Activated CD4-positive, alpha-beta T cell treated with anti-CD3 and anti-CD28 coated beads for 36 hours (primary cell): ENCODE results near the gene CYTL1. TPM values are rescaled to one million over a fixed set of nuclear protein-coding genes. Genes with fewer than 3 reads are reported as not detected.

ENCODE experiments used
- ATAC-seq: fragments of 200-7000 bp; cut with Tn5 transposase; one replicate; pipeline ENCODE4 v1.10.0; 2021; ENCODE audit warnings: mild to moderate bottlenecking, moderate library complexity
- CTCF ChIA-PET: fragments of 350-600 bp; sonication (Branson Sonifier 250); formaldehyde crosslinking; loops from one replicate; lab custom pipeline; 2021; ENCODE audit warnings: antibody characterized with exemption; lab: Charles Lee
- POLR2A ChIA-PET: fragments of 350-600 bp; sonication (Branson Sonifier 250); formaldehyde crosslinking; loops from one replicate; lab custom pipeline; 2021; ENCODE audit warnings: antibody characterized with exemption, inconsistent platforms; lab: Charles Lee
- DNase-seq: peaks from one replicate; pipeline ENCODE4 v3.0.0-alpha.2; 2020
- H3K27ac Mint-ChIP-seq: one replicate; pipeline ENCODE4 v1.8.0; 2021; ENCODE audit warnings: mixed read lengths
- H3K27me3 Mint-ChIP-seq: one replicate; pipeline ENCODE4 v1.8.0; 2021; ENCODE audit warnings: mixed read lengths
- H3K36me3 Mint-ChIP-seq: one replicate; pipeline ENCODE4 v1.8.0; 2021; ENCODE audit warnings: low read depth, mixed read lengths
- H3K4me1 Mint-ChIP-seq: one replicate; pipeline ENCODE4 v1.8.0; 2021; ENCODE audit warnings: mixed read lengths
- H3K4me3 Mint-ChIP-seq: one replicate; pipeline ENCODE4 v1.8.0; 2021; ENCODE audit warnings: mild to moderate bottlenecking, moderate library complexity, mixed read lengths
- H3K9me3 Mint-ChIP-seq: one replicate; pipeline ENCODE4 v1.8.0; 2021; ENCODE audit warnings: low read depth, mixed read lengths
- intact Hi-C, 2 experiments: fragments of 100-400 bp; cut with DNase I in 1 of 2; cut with micrococcal nuclease in 1 of 2; formaldehyde crosslinking; loops; one replicate each; pipeline versions ENCODE4 v1.14.2 to v1.15.1; 2022 to 2024; cut with DNase I, micrococcal nuclease
- total RNA-seq, 2 experiments: library from RNA; stranded (reverse); gene quantifications; one replicate each; pipeline ENCODE4 v1.2.3, GENCODE V29; 2021

CYTL1 gene
- total RNA-seq, 2 experiments from 2014 or later = not detected

DNA sequence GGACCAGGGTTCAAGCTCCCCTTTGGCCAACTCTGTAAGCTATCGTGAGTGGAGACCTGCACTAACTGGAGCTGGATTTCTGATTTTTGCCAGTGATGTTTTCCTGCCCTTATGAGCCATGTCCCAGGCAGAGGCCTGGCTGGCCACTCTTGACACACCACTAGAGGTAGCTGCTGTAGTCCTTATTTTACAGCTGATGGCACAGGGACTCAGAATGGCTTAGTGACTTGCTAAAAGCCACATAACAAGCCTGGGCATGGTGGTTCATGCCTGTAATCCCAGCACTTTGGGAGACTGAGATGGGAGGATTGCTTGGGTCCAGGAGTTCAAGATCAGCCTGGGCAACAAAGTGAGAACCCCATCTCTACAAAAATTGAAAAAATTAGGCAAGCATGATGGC lies 33.4 kb downstream of the CYTL1 start:
- DNase-seq (no peak), ATAC-seq (no peak)
- no peaks in the 10 kb centered on the region for H3K36me3 Mint-ChIP-seq
- no peak overlapping the region for H3K4me3 Mint-ChIP-seq
- intact Hi-C loops = no loop called here
- no peaks in the 10 kb centered on the region for H3K9me3 Mint-ChIP-seq
- ChIA-PET CTCF (interaction anchor here (0.5 to 0.6 kb wide), 2 partner anchors 74 to 148 kb away, joined by 3 to 4 read pairs; no protein-coding TSS in a partner anchor), POLR2A (no interaction called here)
- no peaks in the 10 kb centered on the region for H3K27me3 Mint-ChIP-seq
- H3K4me1 Mint-ChIP-seq = no peaks in the 10 kb centered on the region
- no peak overlapping the region for H3K27ac Mint-ChIP-seq

DNA sequence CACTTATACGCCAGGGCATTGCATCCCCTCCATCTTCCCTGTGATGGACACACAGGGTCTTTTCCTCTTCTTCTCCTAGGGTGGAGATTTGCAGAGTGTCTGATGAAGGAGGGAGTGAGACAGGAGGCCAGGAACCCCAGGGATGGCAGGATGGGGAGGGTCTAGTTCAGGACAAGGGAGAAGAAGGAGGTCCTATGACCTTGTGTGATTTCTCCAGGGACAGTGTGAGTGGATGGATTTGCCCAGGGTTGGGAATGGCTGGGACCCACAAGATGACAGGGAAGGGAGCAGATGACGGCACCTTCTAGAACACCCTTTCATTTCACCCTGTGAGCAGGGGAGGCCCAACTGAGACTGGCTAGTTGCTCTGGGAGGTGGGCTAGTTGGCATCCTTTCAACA lies 34.2 kb downstream of the CYTL1 start:
- H3K27me3 Mint-ChIP-seq = no peaks in the 10 kb centered on the region
- H3K36me3 Mint-ChIP-seq = no peaks in the 10 kb centered on the region
- no peaks in the 10 kb centered on the region for H3K4me1 Mint-ChIP-seq
- DNase-seq = no peak
- ChIA-PET CTCF (no interaction called here), POLR2A (no interaction called here)
- no peak overlapping the region for H3K27ac Mint-ChIP-seq
- H3K4me3 Mint-ChIP-seq = no peak overlapping the region
- intact Hi-C loops = no loop called here
- ATAC-seq = no peak
- H3K9me3 Mint-ChIP-seq = no peaks in the 10 kb centered on the region

DNA sequence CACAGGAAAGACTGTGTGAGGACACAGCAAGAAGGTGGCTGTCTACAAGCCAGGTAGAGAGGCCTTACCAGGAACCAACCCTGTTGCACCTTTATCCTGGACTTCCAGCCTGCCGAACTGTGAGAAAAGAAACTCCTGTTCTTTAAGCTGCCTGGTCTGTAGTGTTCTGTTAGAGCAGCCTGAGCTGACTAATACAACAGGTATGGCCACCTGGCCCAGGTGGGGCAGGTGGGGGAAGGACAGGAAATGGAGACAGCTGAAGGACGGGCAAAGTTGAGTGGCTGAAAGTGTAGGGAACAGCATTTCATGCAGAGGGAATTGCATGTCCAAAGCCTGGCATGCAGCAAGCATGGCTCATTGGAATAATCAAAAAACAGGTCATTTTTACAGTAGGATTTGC lies 35.1 kb downstream of the CYTL1 start:
- Mint-ChIP-seq H3K36me3 (no peaks in the 10 kb centered on the region), H3K27me3 (no peaks in the 10 kb centered on the region), H3K4me3 (no peak overlapping the region), H3K27ac (no peak overlapping the region), H3K9me3 (no peaks in the 10 kb centered on the region), H3K4me1 (no peaks in the 10 kb centered on the region)
- ChIA-PET CTCF (no interaction called here), POLR2A (no interaction called here)
- DNase-seq (no peak), ATAC-seq (no peak)
- intact Hi-C loops = no loop called here

DNA sequence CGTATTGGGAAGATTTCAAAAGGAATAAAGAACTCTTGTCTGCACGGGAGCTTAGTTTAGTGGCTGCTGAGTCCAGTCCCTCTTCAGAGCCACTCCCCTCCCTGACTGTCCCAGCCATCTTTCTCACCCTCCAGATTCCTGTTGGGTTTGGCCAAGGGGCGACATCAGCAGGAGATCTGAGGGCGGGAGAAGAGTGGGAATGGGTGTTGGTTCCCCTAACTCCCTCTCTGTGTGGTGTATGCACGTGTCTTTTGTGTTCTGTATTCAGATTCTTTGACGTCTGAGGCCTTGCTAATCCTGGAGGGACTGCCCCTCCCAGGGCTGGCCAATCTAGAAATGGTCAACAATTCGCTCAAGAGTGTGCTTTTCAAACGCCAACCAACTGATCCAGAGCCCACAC lies 37.4 kb downstream of the CYTL1 start:
- H3K4me1 Mint-ChIP-seq = no peaks in the 10 kb centered on the region
- H3K9me3 Mint-ChIP-seq = no peaks in the 10 kb centered on the region
- peaks cover 4% of the 10 kb centered on the region for H3K27me3 Mint-ChIP-seq
- ChIA-PET POLR2A (no interaction called here), CTCF (interaction anchor here (0.6 kb wide), 1 partner anchor 14 kb away, joined by 3 read pairs; no protein-coding TSS in a partner anchor)
- H3K27ac Mint-ChIP-seq = no peak overlapping the region
- intact Hi-C loops = no loop called here
- H3K4me3 Mint-ChIP-seq = no peak overlapping the region
- no peaks in the 10 kb centered on the region for H3K36me3 Mint-ChIP-seq
- ATAC-seq = no peak
- DNase-seq = no peak

DNA sequence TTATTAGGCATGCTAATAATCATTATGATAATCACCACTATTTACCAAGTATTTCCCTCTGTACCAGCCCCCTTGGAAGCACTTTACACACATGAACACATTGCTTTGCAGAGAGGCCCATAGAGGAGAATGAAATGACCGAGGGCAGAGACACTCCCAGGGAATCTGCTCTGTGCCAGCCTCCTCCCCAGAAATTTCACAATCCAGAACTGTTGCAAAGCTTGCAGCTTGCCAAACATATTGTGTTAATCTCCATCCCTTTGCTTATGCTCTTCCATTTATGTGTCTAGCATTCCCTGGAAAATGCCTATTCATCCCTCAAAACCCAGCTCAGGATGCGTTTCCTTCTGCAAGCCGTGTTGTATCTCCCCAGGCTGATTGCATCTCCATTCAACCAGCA lies 37.8 kb downstream of the CYTL1 start:
- intact Hi-C loops = no loop called here
- H3K9me3 Mint-ChIP-seq = no peaks in the 10 kb centered on the region

DNA sequence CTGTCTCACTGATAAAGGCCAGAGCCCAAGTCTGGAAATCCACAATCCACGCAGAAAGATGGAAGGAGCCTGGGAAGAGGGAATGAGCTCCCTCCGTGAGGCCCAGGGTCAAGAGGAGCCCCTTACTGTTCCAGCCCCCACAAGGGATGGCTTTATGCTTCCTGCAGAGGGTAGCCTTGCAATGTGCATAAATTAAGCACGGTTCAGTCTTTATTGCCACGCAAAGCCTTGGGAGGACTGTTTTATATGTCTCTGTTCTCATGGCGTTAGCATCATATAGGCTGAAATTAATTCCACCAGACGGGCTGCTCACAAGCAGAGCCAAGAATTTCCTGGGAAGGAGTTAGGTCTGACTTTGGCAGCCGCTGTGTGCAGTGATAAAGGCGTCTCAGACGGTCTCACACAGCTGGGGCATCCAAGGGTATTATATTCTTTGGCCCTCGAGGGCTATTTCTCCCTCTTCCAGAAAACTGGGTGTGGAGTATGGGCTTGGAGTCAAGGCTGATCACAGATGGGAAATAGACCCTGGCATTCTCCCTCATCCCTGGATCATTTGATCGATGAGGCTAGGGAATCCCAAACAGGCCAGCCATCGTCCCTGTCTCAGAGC lies 38.5 kb downstream of the CYTL1 start:
- Mint-ChIP-seq H3K36me3 (no peaks in the 10 kb centered on the region), H3K4me1 (no peaks in the 10 kb centered on the region), H3K9me3 (peaks cover 2% of the 10 kb centered on the region), H3K27me3 (peaks cover 4% of the 10 kb centered on the region), H3K27ac (no peak overlapping the region), H3K4me3 (no peak overlapping the region)
- ChIA-PET POLR2A (no interaction called here), CTCF (no interaction called here)
- ATAC-seq = no peak
- DNase-seq = no peak
- intact Hi-C loops = no loop called here

More for the DNA sequence above, 37.8 kb downstream of the CYTL1 start:
- no peak overlapping the region for H3K27ac Mint-ChIP-seq
- CTCF ChIA-PET = no interaction called here
- H3K27me3 Mint-ChIP-seq = peaks cover 4% of the 10 kb centered on the region
- no peak for ATAC-seq
- POLR2A ChIA-PET = no interaction called here
- no peaks in the 10 kb centered on the region for H3K36me3 Mint-ChIP-seq
- H3K4me3 Mint-ChIP-seq = no peak overlapping the region
- no peaks in the 10 kb centered on the region for H3K4me1 Mint-ChIP-seq
- no peak for DNase-seq

DNA sequence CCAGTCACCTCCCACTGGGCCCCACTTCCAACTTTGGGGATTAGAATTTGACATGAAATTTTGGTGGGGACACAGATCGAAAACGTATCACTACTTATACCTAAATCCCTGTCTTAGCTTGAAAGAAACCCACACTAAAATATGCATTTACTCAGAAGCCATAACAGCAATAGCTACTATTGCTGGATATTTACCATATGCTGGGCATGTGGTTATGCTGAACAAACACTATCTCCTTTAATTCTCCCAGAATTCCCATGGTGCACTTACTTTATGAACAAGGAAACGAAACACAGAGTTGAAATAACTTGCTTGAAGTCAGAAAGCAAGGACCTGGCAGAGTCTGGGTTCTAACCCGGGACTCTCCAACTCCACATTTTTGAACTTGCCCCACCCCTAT lies 39.3 kb downstream of the CYTL1 start:
- intact Hi-C loops = no loop called here
- CTCF ChIA-PET = no interaction called here
- Mint-ChIP-seq H3K9me3 (peaks cover 9% of the 10 kb centered on the region), H3K36me3 (no peaks in the 10 kb centered on the region), H3K4me1 (no peaks in the 10 kb centered on the region), H3K4me3 (no peak overlapping the region), H3K27ac (no peak overlapping the region), H3K27me3 (peaks cover 7% of the 10 kb centered on the region)
- POLR2A ChIA-PET = no interaction called here
- ATAC-seq (no peak), DNase-seq (no peak)

DNA sequence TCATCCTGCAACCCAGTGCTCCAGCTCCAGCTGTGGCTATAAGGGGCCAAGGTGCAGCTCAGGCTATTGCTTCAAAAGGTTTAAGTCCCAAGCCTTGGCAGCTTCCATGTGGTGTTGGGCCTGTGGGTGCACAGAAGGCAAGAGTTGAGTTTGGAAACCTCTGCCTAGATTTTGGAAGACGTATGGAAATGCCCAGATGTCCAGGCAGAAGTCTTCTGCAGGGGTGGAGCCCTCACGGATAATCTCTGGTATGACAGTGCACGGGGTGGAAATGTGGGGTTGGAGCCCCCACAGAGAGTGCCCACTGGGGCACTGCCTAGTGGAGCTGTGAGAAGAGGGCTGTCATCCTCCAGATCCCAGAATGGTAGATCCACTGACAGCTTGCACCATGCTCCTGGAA lies 44.5 kb downstream of the CYTL1 start:
- Mint-ChIP-seq H3K4me3 (no peak overlapping the region), H3K4me1 (no peaks in the 10 kb centered on the region), H3K27me3 (peaks cover 7% of the 10 kb centered on the region), H3K36me3 (no peaks in the 10 kb centered on the region), H3K9me3 (peaks cover 10% of the 10 kb centered on the region), H3K27ac (no peak overlapping the region)
- DNase-seq (no peak), ATAC-seq (no peak)
- POLR2A ChIA-PET = no interaction called here
- intact Hi-C loops = no loop called here
- CTCF ChIA-PET = no interaction called here

DNA sequence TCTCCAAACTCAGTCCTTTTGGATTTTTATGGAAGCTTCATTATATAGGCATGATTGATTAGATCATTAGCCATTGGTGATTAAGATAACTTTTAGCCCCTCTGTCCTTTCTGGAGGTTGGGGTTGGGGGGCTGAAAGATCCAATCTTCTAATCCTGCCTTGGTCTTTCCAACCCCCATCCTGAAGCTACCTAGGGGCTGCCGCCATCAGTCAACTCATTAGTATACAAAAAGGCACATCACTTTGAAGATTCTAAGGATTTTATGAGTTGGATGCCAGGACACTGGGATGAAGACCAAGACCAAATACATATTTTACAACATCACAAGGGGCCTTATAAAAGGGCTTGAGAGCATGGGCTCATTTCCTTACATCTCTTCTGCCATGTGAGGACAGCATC lies 47.5 kb downstream of the CYTL1 start:
- no peaks in the 10 kb centered on the region for H3K4me1 Mint-ChIP-seq
- CTCF ChIA-PET = no interaction called here
- intact Hi-C loops = no loop called here
- ATAC-seq = no peak
- no peak for DNase-seq
- peaks cover 7% of the 10 kb centered on the region for H3K27me3 Mint-ChIP-seq
- H3K9me3 Mint-ChIP-seq = peaks cover 10% of the 10 kb centered on the region
- H3K27ac Mint-ChIP-seq = no peak overlapping the region
- no peaks in the 10 kb centered on the region for H3K36me3 Mint-ChIP-seq
- H3K4me3 Mint-ChIP-seq = no peak overlapping the region
- POLR2A ChIA-PET = no interaction called here

DNA sequence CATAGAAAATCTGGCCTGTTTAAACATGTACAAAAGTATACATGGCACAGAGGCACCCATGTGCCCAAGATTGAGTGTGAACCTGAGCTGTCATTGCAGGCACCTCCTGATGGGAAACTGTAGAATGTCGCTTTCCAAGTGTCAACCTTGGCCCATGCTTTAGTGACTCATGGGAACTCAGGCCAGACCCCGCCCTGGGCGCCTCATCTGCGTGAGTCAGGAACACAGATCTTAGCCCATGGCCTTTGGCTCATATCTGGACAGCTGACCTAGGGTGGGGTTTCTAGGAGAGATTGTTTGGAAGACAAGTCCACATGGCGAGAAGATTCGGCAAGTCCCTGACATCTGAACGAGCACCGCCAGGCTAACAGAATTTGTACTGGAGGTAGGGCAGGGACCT lies 50.0 kb downstream of the CYTL1 start:
- Mint-ChIP-seq H3K4me1 (no peaks in the 10 kb centered on the region), H3K27me3 (peaks cover 4% of the 10 kb centered on the region), H3K27ac (no peak overlapping the region), H3K9me3 (peaks cover 5% of the 10 kb centered on the region), H3K4me3 (no peak overlapping the region), H3K36me3 (no peaks in the 10 kb centered on the region)
- intact Hi-C loops = no loop called here
- DNase-seq = no peak
- ChIA-PET CTCF (no interaction called here), POLR2A (no interaction called here)
- no peak for ATAC-seq

DNA sequence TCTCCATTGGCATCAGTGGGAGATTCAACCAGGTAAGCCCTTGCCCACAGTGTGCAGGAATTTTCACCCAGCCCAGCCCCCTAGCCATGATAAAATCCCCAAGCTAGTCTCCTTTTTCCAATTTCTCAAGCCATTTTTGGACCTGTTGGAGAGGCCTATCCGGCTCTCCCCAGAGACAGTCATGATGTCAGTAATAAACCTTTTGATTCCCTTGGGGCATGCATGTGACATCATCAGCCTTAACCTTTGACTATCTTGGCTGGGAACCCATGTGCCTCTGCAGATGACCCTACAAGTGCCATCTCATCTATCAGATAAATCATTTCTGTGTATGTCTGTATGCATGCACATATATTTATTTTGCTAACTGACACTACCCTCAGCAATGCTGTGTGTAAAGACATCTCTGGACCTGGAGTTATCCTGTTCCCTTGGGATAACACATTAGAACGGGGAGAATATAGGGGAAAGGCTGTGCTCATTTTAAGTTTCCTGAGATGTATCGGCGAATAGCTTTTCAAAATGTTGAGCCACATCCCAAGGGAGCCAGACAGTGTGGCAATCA lies 51.0 kb downstream of the CYTL1 start:
- Mint-ChIP-seq H3K4me3 (no peak overlapping the region), H3K27me3 (peaks cover 4% of the 10 kb centered on the region), H3K36me3 (no peaks in the 10 kb centered on the region), H3K4me1 (no peaks in the 10 kb centered on the region), H3K27ac (no peak overlapping the region), H3K9me3 (peaks cover 13% of the 10 kb centered on the region)
- no peak for DNase-seq
- POLR2A ChIA-PET = no interaction called here
- intact Hi-C loops = no loop called here
- CTCF ChIA-PET = interaction anchor here (0.7 to 1.1 kb wide), 2 partner anchors 18 to 653 kb away, joined by 4 to 5 read pairs; no protein-coding TSS in a partner anchor
- ATAC-seq = no peak
